Neutrophil (primary cell): ENCODE results near the gene RRP15.

Experiments
- H3K27ac ChIP-seq: fragments of 200-600 bp; sonication (generic); 2 replicates; pipeline ENCODE4 v1.5.1; 2016; ENCODE audit warnings: mild to moderate bottlenecking, moderate library complexity
- H3K27me3 ChIP-seq: fragments of 200-600 bp; sonication (generic); 2 replicates; pipeline ENCODE4 v1.6.0; 2016; ENCODE audit warnings: mild to moderate bottlenecking
- H3K36me3 ChIP-seq: fragments of 200-600 bp; sonication (generic); 2 replicates; pipeline ENCODE4 v1.5.1; 2017
- H3K4me1 ChIP-seq, 2 experiments: fragments of 200-600 bp in 1 of 2; sonication (generic) in 1 of 2; 1 replicate in 1 of 2; 2 replicates in 1 of 2; pipeline versions ENCODE4 v1.5.1 to v1.6.1; 2013 to 2016; ENCODE audit warnings: low read depth in 1 of 2, low read length in 1 of 2, mild to moderate bottlenecking in 1 of 2, moderate library complexity in 1 of 2; ENCODE audit not compliant: control insufficient read depth in 1 of 2, insufficient read depth in 1 of 2
- H3K4me3 ChIP-seq, 2 experiments: fragments of 200-600 bp in 1 of 2; sonication (generic) in 1 of 2; 1 replicate in 1 of 2; 2 replicates in 1 of 2; pipeline ENCODE4 v1.5.1; 2013 to 2016; ENCODE audit warnings: low read depth in 1 of 2, low read length in 1 of 2, mild to moderate bottlenecking in 1 of 2, moderate library complexity in 1 of 2
- H3K9me3 ChIP-seq: fragments of 200-600 bp; sonication (generic); 2 replicates; pipeline ENCODE4 v1.5.1; 2016
- TF ChIP-seq, protein P1 (sequence below): fragments of 200-600 bp; sonication (generic); IDR thresholded peaks from 2 replicates; pipeline ENCODE4 v1.5.1; 2016; ENCODE audit warnings: antibody characterized with exemption

The RRP15 gene

GRCh38 chr1:218302155-218302554, 17.1 kb downstream of the RRP15 start:
- Histone ChIP-seq H3K4me1 (no peaks in the 10 kb centered on the region), H3K27me3 (no peaks in the 10 kb centered on the region), H3K27ac (no peak overlapping the region), H3K36me3 (no peaks in the 10 kb centered on the region), H3K9me3 (no peaks in the 10 kb centered on the region), H3K4me3 (no peak overlapping the region)
- TF ChIP-seq, protein P1, sequence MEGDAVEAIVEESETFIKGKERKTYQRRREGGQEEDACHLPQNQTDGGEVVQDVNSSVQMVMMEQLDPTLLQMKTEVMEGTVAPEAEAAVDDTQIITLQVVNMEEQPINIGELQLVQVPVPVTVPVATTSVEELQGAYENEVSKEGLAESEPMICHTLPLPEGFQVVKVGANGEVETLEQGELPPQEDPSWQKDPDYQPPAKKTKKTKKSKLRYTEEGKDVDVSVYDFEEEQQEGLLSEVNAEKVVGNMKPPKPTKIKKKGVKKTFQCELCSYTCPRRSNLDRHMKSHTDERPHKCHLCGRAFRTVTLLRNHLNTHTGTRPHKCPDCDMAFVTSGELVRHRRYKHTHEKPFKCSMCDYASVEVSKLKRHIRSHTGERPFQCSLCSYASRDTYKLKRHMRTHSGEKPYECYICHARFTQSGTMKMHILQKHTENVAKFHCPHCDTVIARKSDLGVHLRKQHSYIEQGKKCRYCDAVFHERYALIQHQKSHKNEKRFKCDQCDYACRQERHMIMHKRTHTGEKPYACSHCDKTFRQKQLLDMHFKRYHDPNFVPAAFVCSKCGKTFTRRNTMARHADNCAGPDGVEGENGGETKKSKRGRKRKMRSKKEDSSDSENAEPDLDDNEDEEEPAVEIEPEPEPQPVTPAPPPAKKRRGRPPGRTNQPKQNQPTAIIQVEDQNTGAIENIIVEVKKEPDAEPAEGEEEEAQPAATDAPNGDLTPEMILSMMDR: no peak

DNA sequence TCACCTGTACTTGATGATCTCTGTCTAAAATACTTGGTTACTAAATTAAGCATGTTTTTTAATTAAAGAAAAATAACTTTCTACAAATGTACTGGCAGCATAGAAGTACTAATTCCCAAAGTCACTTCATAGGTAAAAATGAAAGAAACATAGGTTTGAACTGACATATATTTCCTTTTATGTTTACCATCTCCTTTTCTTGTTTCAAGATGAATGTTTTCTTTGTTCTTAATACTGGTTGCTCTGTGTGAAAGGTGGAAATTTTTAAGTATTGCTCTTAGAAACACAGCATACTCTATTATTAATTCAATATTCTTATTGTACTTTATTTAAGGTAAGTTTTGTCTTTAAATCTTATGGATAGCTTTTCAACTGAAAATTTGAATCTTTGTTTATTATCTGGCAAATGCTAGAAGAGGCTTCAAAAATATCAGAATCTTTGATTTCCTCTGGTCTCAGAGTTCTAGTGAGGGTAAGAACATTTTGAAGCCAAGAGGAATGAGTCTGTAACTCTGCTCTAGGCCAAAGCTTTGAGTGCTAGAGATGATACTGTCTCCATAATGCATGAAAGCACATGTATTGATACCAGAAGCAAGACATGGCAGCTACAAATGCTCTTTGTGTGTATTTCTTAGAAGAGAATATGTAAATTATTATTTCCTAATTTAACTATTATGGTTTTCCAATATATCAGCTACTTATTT, 18.2 kb downstream of the RRP15 start:
- H3K27ac ChIP-seq: no peak overlapping the region
- H3K9me3 ChIP-seq: no peaks in the 10 kb centered on the region
- H3K4me3 ChIP-seq: no peak overlapping the region
- TF ChIP-seq, protein P1: no peak
- no peaks in the 10 kb centered on the region for H3K36me3 ChIP-seq
- H3K4me1 ChIP-seq: no peaks in the 10 kb centered on the region
- no peaks in the 10 kb centered on the region for H3K27me3 ChIP-seq

- no peak overlapping the region for H3K27ac ChIP-seq
- H3K27me3 ChIP-seq: no peaks in the 10 kb centered on the region
- H3K36me3 ChIP-seq: no peaks in the 10 kb centered on the region
- H3K4me1 ChIP-seq: no peaks in the 10 kb centered on the region
- TF ChIP-seq, protein P1: no peak
- no peaks in the 10 kb centered on the region for H3K9me3 ChIP-seq
- no peak overlapping the region for H3K4me3 ChIP-seq
These were observed 19.4 kb downstream of the RRP15 start for GRCh38 chr1:218304281-218305039.

DNA sequence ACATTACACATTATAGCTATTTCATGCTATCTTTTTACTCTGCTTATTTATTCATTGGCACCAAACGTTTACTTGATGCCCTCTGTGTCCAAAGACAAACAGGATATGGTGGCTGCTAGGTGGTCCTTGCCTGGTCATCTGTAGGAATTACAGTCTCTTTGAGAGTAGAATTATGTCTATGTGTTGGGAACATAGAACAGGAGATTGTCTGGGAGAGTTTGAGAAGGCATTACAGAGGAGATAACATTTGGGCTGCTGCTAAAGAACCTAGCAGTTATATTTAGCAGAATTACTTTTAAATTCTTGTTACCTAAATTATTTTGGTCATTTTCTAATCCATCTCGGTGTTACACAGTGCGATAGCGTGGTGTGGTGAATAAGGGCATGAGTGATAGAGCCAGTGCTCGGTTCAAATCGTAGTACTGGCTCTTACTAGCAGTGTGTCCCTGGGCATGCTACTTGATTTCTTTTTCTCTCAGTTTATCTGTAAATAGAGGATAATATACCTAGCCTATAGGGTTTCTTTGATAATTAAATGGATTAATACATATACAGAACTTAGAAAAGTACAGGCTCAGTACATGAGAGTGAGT, 20.5 kb downstream of the RRP15 start:
- no peak overlapping the region for H3K4me3 ChIP-seq
- TF ChIP-seq, protein P1: no peak
- H3K27ac ChIP-seq: no peak overlapping the region
- no peaks in the 10 kb centered on the region for H3K36me3 ChIP-seq
- H3K9me3 ChIP-seq: no peaks in the 10 kb centered on the region
- no peaks in the 10 kb centered on the region for H3K27me3 ChIP-seq
- no peaks in the 10 kb centered on the region for H3K4me1 ChIP-seq

GRCh38 chr1:218312509-218312908, 27.4 kb downstream of the RRP15 start:
- H3K27ac ChIP-seq: no peak overlapping the region
- no peaks in the 10 kb centered on the region for H3K27me3 ChIP-seq
- no peaks in the 10 kb centered on the region for H3K4me1 ChIP-seq
- H3K4me3 ChIP-seq: no peak overlapping the region
- H3K9me3 ChIP-seq: no peaks in the 10 kb centered on the region
- no peaks in the 10 kb centered on the region for H3K36me3 ChIP-seq
- TF ChIP-seq, protein P1: no peak
